Measurements from ENCODE around the gene RASSF8. TPM values are rescaled to one million over a fixed set of nuclear protein-coding genes. Genes with fewer than 3 reads are reported as not detected.

RASSF8 gene
- total RNA-seq, 1 donor from 2014 or later, result 45.3 TPM

DNA sequence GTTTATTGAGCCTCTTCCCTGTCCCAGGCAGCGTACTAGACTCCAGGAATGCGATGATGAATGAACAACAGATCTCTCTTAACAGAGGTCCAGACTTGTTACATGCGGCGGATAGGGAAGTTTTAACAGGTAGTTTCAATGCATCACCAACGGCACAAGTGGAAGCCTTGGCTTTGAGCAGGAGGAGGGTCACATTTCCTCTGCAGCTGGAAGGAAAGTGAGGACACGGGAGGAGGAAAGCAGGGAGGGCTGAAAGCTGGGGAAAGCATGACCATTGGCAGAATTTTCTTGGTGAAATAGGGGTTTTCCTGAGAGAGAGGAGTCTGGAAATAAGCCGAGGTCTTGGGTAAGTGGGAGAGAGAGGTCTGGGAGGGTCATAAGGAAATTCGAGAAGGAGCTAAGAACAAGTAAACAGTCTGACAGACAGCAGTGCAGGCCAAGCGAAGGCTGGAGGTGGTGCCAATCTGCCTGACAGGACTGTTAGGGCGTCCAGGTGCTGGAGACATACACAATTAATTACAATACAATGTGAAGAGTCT, 150.9 kb downstream of the RASSF8 start:
- no peak for DNase-seq

GRCh38 chr12:26112232-26112631, 153.8 kb downstream of the RASSF8 start:
- DNase-seq, result no peak

- no peak for DNase-seq
Measured at GRCh38 chr12:26112703-26113147, 154.2 kb downstream of the RASSF8 start.

DNA sequence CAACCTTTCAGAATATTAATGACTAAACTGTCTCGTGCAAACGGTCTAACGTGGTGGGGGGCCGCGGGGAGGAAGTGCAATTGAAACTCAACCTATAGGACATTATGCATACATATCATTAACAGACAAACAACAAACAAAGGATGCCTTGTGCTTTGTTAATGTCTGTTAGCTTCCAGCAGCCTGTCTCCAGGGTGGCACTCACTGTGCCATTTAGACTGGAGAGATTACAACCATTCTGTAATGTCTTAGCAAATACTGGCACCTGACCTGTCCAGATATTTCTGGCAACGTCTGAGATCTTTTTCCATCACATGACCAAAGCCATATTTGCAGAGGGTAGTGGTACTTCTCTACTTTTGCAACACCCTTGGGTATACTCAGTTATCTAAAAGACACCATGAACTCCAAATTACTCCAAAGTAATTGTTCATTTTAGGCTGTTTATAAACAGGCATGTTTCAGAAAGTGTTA, 154.7 kb downstream of the RASSF8 start:
- DNase-seq, result no peak

DNA sequence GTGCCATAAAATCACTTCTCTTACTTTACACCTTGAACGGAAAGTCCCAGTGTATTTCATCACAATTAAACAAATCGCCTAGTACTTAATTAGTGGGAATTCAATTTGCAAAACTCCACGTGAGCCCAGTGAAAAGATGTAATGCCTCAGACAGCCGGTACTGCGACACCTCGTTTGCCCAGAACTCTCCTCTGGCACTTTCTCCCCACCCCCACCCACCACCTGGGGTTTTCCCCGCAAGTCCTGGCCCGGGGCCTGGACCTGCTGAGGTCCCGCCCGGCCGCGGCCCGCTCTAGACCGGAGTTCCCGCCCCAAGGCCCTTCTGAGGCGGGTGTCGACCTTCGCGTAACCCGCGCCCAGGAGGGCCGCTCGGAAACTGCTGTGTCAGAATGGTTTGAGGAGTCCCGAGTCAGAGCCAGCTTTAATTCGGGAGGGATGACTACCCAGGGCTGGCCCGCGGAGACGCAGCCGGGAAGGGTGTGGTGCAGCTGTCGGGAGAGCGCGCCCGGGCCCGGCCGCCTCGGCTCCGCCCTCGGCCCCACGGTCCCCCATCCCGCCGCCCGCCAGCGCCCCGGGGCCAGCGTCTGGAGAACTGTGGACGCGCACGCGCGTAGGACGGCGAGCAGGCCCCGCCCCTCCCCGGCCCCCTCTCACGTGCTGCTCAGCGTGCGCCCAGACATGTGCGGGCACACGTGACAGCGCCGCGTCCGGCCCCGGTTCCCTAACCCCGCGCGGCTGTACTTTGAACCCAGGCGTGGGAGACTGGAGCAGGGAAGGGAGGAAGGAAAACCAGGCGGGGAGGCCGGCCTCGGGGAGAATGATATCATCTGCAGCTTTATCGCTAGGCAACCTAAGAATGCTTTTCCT, 155.6 kb downstream of the RASSF8 start:
- DNase-seq, result peak; percentile 95

GRCh38 chr12:26114720-26115401, 156.4 kb downstream of the RASSF8 start:
- peak; percentile 90 for DNase-seq

DNA sequence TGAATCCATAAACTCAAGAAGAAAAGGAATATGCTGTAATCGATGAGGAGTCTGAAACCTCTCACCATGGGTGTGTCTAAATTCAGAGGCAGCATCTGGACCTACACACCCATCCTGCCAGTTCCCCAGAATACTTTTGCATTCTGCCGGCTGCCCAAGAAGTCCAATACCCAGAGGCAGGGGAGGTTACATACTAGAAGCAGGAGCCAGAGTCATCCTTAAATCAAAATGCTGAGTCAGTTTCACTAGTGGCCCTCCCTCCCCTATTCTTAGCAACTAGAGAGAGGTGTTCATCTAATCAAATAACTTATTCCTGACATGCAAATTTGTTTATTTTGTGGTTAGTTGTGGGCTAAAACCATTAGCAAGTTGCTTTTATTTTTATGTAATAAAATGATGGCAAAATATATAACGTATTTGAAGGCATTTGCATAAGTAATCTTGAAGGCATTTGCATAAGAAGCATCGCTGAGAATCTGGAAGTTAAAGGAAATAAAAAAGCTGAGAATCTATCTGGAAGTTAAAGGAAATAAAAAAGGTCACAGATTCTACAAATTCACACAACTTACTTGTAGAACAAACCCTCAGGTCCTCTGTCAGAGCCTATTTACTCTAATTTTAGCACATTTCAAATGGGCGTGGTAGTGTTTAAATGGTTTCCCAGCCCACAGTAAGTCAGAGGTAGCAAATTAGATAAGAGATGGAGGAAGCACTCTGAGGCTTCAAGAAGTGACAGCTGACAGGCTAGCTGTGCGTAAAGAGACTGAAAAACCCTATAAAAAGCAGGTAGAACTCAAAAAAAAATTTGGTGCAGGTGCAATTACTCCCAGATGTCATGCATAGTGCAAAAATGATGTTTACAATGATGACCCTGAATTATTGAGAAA, 158.6 kb downstream of the RASSF8 start:
- DNase-seq, result no peak

- no peak for DNase-seq
Measured at GRCh38 chr12:26118308-26118707, 159.8 kb downstream of the RASSF8 start.

DNA sequence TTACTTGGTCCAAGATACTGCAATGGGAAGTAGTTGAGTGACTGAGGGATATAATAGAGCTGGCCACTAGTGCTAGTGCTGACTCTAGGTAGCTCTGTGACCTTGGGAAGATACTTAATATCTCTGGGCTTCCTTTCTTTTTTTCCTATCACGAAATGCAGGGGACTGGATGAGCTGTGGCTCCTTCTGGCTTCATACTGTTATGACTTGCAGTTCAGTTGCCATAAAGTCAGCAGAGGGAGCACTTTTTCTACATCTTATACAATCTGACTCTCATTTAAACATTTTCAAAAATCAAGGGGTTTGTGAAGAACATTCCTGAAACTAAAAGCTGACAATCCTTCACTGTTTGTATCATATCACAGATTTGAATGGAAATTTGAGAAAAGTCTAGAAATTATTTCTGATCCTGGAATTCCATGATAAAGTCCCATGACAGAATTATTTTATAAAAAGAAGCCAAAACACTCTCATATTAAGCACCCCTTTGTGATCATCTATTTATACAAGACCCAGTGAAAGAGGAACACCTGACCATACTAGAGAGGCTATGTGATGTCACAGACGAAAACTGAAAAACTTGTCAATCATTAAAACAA, 161.0 kb downstream of the RASSF8 start:
- DNase-seq, result peak; percentile 68

DNA sequence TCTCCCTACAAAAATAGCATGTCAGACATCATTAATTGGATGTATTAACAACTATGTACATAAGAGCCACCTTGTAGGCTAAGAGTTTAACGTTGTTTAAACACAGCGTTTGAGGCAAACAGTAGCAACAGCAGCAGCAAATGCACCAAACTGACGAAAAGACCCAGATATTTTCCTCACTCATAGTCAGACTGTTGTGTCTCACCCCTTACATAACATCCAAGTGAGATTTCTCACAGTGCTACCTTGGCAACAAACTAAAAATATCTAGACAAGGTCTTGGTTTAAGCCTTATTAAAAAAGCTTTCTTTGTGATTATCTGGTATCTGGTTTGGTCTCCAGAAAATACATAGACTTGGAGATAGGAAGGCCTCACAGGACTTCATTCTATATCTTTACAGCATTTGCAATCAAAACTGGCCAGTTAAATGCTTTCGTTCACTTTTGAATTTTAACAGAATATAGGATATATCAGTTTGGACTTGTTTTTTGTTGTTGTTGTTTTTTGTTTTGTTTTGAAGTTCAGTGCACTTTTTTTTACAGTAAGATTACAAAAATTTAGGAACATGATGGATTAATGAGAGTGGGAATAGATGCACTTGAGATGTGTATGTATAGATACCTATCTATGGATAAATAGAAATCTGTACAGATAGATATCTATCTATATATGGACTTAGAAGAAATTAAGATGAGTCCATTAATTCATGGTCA, 162.2 kb downstream of the RASSF8 start:
- no peak for DNase-seq

GRCh38 chr12:26121323-26122060, 163.0 kb downstream of the RASSF8 start:
- no peak for DNase-seq

- DNase-seq, result no peak
Measured at GRCh38 chr12:26122061-26122680, 163.7 kb downstream of the RASSF8 start.

GRCh38 chr12:26122681-26123481, 164.4 kb downstream of the RASSF8 start:
- DNase-seq, result peak; percentile 56

- DNase-seq, result peak; percentile 38
Measured at GRCh38 chr12:26123482-26123980, 165.0 kb downstream of the RASSF8 start.

- DNase-seq, result peak; percentile 50
Measured at GRCh38 chr12:26124446-26125399, 166.2 kb downstream of the RASSF8 start, which contains the start of gene BHLHE41. Gene BHLHE41 (minus strand): TSS chr12:26125037. CDS start chr12:26124779, 258 bp downstream.

DNA sequence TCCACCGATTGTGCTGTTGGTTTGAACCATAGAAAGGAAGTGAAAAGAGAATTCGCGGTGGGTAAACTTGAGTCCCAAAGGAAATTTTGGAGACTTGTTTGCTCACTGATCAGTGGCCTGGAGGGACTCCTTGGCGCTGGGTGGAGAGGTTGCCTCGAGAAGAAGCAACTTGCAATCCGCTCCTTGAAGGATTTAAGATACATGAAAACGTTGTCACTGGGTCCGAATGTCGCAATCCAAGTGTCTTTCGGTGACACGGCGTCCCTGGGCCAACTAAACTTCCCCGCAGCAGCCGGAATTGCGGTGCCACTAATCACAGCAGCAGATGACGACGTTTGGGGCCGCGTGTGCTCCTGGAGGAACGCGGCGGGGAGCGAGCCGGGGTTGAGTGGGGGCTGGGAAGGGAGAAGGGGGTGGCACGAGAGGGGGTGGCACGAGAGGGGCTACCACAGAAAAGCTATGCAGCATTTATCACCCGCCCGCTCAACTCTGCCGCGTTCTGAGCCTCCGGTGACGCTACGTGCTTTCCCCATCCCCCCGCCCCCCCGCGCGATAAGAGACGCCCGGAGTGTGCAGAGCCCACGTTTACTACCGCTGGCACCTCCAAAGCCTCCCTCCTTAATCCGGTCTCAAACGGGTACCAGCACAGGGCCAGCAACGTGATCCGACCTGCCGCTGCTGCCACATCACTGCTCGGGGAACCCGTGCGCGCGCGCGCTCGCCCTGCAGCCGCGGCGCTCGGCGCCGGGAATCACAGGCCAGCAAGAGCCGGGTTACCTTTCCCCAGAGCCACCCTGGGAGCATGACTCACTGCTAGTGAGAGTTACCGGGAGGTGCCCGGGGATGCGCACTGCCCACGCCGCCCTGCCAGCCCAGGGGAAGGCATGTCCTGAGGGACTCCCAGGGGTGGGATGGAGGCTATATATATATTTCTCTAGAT, 167.2 kb downstream of the RASSF8 start:
- DNase-seq, result peak; percentile 33
